Activated CD4-positive, alpha-beta T cell treated with anti-CD3 and anti-CD28 coated beads, Interleukin-2, amount 50 U/mL, for 4 hours (primary cell): ENCODE data around the gene PEX11G.

Experiments used
- DNase-seq, 2 experiments: peaks; one replicate each; pipeline ENCODE4 v3.0.0-alpha.2; 2020

Gene PEX11G

GRCh38 chr19:7521551-7522071 lies 32.8 kb upstream of the PEX11G start:
- DNase-seq: no peak

GRCh38 chr19:7520131-7521051 lies 31.6 kb upstream of the PEX11G start:
- DNase-seq: no peak

- no peak for DNase-seq
Measured at GRCh38 chr19:7519361-7520130, 30.7 kb upstream of the PEX11G start.

- DNase-seq: no peak
Measured at GRCh38 chr19:7516878-7517277, 28.0 kb upstream of the PEX11G start.

- no peak for DNase-seq
Measured at GRCh38 chr19:7516333-7516732, 27.5 kb upstream of the PEX11G start.

- DNase-seq: no peak
Measured at GRCh38 chr19:7515645-7516151, 26.9 kb upstream of the PEX11G start, which contains the start of gene ZNF358. Gene ZNF358, plus strand, starts transcription at chr19:7516103. Its CDS starts 3,140 bp downstream, at chr19:7519243.

GRCh38 chr19:7515110-7515644 lies 26.3 kb upstream of the PEX11G start:
- no peak for DNase-seq

GRCh38 chr19:7513809-7514642 lies 25.2 kb upstream of the PEX11G start:
- DNase-seq: no peak

- DNase-seq: no peak
Measured at GRCh38 chr19:7512400-7512851, 23.6 kb upstream of the PEX11G start.

- no peak for DNase-seq
Measured at GRCh38 chr19:7509625-7510024, 20.8 kb upstream of the PEX11G start.

GRCh38 chr19:7507884-7508283 lies 19.0 kb upstream of the PEX11G start:
- no peak for DNase-seq

GRCh38 chr19:7506385-7507328 lies 17.8 kb upstream of the PEX11G start:
- DNase-seq: peak in 1 of 2 experiments; percentile 13

- no peak for DNase-seq
Measured at GRCh38 chr19:7505682-7506384, 17.0 kb upstream of the PEX11G start.

- DNase-seq: no peak
Measured at GRCh38 chr19:7505288-7505681, 16.4 kb upstream of the PEX11G start.

- DNase-seq: no peak
Measured at GRCh38 chr19:7504684-7505083, 15.8 kb upstream of the PEX11G start.

- no peak for DNase-seq
Measured at GRCh38 chr19:7502552-7502951, 13.7 kb upstream of the PEX11G start.

GRCh38 chr19:7500811-7501450 lies 12.1 kb upstream of the PEX11G start:
- peak; percentile 23 to 30 for DNase-seq

- no peak for DNase-seq
Measured at GRCh38 chr19:7497292-7497691, 8.5 kb upstream of the PEX11G start.

GRCh38 chr19:7494416-7495098 lies 5.7 kb upstream of the PEX11G start:
- DNase-seq: no peak
